Measurements from ENCODE around the gene MAP3K13. TPM values are rescaled to one million over a fixed set of nuclear protein-coding genes. Genes with fewer than 3 reads are reported as not detected.
"Not testable (repeated sequence)": the region's sequence is repeated elsewhere in the genome, so short reads cannot be mapped to it uniquely, and the experiment has no call there.

Gene MAP3K13
- total RNA-seq, 2 donors from 2014 or later: 10.7 to 17.7 TPM

GRCh38 chr3:185366913-185367312 lies 4.0 kb downstream of the MAP3K13 start:
- no peak for ATAC-seq
- Mint-ChIP-seq H3K36me3 (no peaks in the 10 kb centered on the region), H3K9me3 (no peaks in the 10 kb centered on the region), H3K27ac (no peak overlapping the region)
- DNase-seq (ENCODE audit: low spot score in 2 of 2): no peak

DNA sequence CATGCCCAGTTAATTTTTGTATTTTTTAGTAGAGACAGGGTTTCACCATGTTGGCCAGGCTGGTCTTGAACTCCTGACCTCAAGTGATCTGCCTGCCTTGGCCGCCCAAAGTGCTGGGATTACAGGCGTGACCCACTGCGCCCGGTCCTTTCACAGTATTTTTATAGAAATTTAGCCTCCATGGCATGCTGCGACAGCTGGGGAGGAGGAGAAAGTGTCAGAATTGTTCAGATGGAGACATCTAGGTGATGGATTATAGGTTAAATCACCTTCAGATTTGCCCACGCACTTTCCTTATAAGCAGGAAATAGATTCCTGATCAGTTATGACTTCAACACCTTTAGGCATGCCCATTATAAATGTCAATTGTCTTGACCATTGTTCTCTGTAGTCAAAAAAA lies 7.4 kb downstream of the MAP3K13 start:
- DNase-seq (ENCODE audit: low spot score in 2 of 2); H3K27ac Mint-ChIP-seq; H3K9me3 Mint-ChIP-seq; H3K36me3 Mint-ChIP-seq; ATAC-seq: not testable (repeated sequence)

- DNase-seq (ENCODE audit: low spot score in 2 of 2): no peak
- Mint-ChIP-seq H3K36me3 (no peaks in the 10 kb centered on the region), H3K9me3 (no peaks in the 10 kb centered on the region), H3K27ac (no peak overlapping the region)
- ATAC-seq: no peak
Measured at GRCh38 chr3:185371306-185372074, 8.6 kb downstream of the MAP3K13 start.

GRCh38 chr3:185381320-185382058 lies 18.6 kb downstream of the MAP3K13 start:
- H3K9me3 Mint-ChIP-seq: peaks cover 0 to 4% of the 10 kb centered on the region in 2 donors
- DNase-seq (ENCODE audit: low spot score in 2 of 2) (no peak), ATAC-seq (no peak)
- no peak overlapping the region for H3K27ac Mint-ChIP-seq
- H3K36me3 Mint-ChIP-seq: no peaks in the 10 kb centered on the region

GRCh38 chr3:185382154-185382553 lies 19.2 kb downstream of the MAP3K13 start:
- no peak for ATAC-seq
- H3K9me3 Mint-ChIP-seq: peaks cover 0 to 4% of the 10 kb centered on the region in 2 donors
- DNase-seq (ENCODE audit: low spot score in 2 of 2): no peak
- H3K36me3 Mint-ChIP-seq: no peaks in the 10 kb centered on the region
- H3K27ac Mint-ChIP-seq: no peak overlapping the region

- not testable (repeated sequence) for H3K9me3 Mint-ChIP-seq; ATAC-seq; H3K36me3 Mint-ChIP-seq; H3K27ac Mint-ChIP-seq; DNase-seq (ENCODE audit: low spot score in 2 of 2)
Measured at GRCh38 chr3:185386515-185386914, 23.6 kb downstream of the MAP3K13 start.

GRCh38 chr3:185387646-185388045 lies 24.7 kb downstream of the MAP3K13 start:
- no peak overlapping the region for H3K27ac Mint-ChIP-seq
- H3K9me3 Mint-ChIP-seq: peaks cover 0 to 4% of the 10 kb centered on the region in 2 donors
- no peaks in the 10 kb centered on the region for H3K36me3 Mint-ChIP-seq
- no peak for DNase-seq (ENCODE audit: low spot score in 2 of 2)
- ATAC-seq: no peak

DNA sequence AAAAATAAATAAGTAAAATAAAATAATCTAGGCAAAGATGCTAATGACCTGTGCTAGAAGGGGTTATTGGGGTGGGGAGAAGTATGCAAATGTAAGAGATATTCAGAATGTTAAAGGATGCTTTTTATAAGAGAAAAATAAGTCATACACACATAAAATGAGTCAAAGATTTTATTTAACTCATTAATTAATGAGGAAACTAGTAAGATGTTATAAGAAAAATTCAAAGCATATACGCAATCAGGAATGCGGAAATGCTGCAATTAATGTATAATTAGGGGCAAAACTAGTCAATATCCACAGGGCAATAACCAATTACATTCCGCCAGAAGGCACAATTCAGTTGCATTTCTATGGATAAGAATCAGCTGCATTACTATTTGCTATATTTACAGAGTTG lies 30.1 kb downstream of the MAP3K13 start:
- no peaks in the 10 kb centered on the region for H3K36me3 Mint-ChIP-seq
- DNase-seq (ENCODE audit: low spot score in 2 of 2) (no peak), ATAC-seq (no peak)
- no peak overlapping the region for H3K27ac Mint-ChIP-seq
- H3K9me3 Mint-ChIP-seq: no peaks in the 10 kb centered on the region

DNA sequence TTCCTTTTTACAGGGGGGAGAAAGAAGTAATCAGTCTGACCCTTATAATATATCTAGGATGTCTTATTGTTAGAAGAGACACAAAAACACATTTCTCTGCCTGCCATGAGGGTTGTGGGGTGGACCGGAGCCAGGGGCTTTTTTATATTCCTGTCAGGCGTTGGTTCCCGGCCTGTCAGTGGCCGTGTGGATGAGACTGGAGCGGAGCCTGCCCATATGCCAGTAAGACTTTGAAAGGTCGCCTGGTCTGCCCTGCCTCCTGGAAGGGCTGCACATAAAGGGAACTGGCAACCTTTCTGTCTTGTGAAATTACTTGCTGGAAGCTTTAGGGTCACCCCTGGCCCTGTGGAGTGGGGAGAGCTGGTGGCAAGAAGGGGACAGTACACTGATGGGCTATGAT lies 34.7 kb downstream of the MAP3K13 start:
- Mint-ChIP-seq H3K36me3 (no peaks in the 10 kb centered on the region), H3K27ac (no peak overlapping the region), H3K9me3 (no peaks in the 10 kb centered on the region)
- ATAC-seq (no peak), DNase-seq (ENCODE audit: low spot score in 2 of 2) (no peak)

DNA sequence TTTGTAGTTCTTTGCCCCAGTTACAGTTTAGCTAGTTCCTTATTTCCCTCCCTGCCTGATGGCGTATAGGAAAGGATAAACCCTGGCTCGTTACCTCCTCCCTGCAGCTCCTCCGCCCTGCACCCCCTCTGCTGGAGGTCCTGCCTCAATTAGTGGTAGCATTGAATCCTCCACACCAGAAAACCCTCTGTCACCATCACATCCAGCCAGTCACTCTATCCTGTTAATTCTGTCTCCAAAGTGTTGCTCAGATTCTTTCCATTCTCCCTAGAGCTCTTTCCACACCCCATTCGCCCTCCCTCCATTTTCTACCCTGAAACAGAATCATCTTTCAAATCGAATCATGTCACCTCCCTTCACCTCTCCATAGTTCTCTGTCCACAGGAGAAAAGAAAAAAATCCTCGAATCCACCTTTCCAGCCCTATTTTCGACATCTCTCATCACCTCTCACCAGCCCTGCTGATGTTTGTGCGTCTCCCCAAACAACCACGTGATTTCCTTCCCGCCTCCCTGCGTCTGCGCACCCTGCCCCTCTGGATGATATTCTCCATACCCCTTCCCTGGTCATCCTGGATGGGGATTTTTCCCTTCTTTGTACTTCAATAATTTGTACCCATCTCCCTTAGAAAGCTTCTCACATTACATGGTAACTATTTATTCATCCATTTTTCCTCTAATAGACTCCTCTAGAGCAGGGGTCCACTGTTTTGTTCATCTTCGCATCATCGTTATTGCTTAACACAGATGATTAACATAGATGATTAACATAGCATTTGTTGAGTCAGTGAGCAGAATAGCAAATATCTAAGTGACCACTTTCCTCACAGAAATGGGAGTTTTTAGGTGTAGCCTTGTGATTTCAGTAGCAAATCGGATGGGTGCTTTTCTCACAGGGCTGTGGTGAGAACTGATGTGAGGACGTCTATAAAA lies 37.1 kb downstream of the MAP3K13 start:
- Mint-ChIP-seq H3K36me3 (no peaks in the 10 kb centered on the region), H3K9me3 (no peaks in the 10 kb centered on the region), H3K27ac (no peak overlapping the region)
- DNase-seq (ENCODE audit: low spot score in 2 of 2) (no peak), ATAC-seq (no peak)

DNA sequence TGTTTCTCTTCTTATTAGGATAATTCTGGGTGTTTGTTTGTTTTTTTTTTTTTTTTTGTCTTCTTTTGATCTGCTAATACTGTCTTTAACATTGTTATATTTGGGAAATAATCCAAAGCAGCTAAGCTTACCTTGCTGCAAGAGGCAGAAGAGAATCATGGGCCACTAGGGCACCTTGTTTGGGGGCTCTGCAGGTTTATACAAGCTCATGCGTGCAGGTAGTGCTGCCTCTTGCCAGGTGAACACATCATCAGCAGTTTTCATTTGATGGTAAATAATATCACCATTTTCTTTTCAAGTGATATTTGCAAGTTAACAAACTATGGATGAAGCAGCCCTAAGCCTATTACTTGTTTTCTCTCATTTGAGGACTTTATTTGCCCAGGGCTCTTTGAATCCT lies 37.9 kb downstream of the MAP3K13 start:
- H3K9me3 Mint-ChIP-seq: no peaks in the 10 kb centered on the region
- DNase-seq (ENCODE audit: low spot score in 2 of 2) (no peak), ATAC-seq (no peak)
- H3K36me3 Mint-ChIP-seq: no peaks in the 10 kb centered on the region
- H3K27ac Mint-ChIP-seq: no peak overlapping the region

- ATAC-seq (no peak), DNase-seq (ENCODE audit: low spot score in 2 of 2) (no peak)
- no peaks in the 10 kb centered on the region for H3K9me3 Mint-ChIP-seq
- H3K36me3 Mint-ChIP-seq: no peaks in the 10 kb centered on the region
- H3K27ac Mint-ChIP-seq: no peak overlapping the region
Measured at GRCh38 chr3:185401319-185401955, 38.5 kb downstream of the MAP3K13 start.

DNA sequence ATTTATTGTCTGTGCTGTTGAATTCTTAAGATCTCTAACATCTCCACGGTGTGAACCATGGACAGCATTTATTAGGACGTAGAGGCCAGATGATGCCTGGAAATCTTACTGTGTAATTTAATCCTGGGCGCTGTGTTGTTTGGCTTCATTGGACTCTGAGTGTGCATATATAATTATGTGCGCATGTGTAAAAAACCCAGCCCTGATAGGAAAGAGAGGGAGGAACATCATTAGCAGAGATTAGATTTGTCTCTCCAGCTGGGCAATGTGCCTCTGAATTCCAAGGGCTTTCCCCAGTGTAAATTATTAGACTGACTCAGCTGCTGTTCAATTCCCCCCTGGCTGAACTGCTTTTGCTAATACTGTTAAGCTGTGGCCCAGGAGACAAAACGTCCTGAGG lies 39.6 kb downstream of the MAP3K13 start:
- Mint-ChIP-seq H3K27ac (no peak overlapping the region), H3K36me3 (no peaks in the 10 kb centered on the region), H3K9me3 (no peaks in the 10 kb centered on the region)
- ATAC-seq (no peak), DNase-seq (ENCODE audit: low spot score in 2 of 2) (no peak)

DNA sequence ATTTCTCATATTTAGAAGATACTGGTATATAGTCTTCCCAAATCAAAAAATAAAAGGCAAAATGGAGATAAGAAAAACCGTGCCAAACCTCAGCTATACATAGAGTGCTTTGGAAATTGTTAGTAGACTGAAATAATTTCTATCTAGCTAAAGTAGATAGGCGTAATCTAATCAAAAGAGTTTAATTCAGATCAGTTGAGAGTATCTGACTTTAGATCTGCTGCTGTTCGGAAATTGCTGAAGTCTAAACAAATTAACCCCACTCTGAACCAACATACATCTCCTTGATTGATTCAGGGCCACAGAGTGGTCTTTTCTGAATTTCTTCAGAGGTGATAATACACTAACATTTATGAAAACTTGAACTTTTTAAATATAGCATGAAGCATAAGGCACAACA lies 40.1 kb downstream of the MAP3K13 start:
- H3K9me3 Mint-ChIP-seq: no peaks in the 10 kb centered on the region
- ATAC-seq: no peak
- no peak for DNase-seq (ENCODE audit: low spot score in 2 of 2)
- H3K27ac Mint-ChIP-seq: no peak overlapping the region
- H3K36me3 Mint-ChIP-seq: no peaks in the 10 kb centered on the region

GRCh38 chr3:185405243-185405642 lies 42.3 kb downstream of the MAP3K13 start:
- Mint-ChIP-seq H3K36me3 (no peaks in the 10 kb centered on the region), H3K27ac (no peak overlapping the region), H3K9me3 (no peaks in the 10 kb centered on the region)
- no peak for DNase-seq (ENCODE audit: low spot score in 2 of 2)
- ATAC-seq: no peak

DNA sequence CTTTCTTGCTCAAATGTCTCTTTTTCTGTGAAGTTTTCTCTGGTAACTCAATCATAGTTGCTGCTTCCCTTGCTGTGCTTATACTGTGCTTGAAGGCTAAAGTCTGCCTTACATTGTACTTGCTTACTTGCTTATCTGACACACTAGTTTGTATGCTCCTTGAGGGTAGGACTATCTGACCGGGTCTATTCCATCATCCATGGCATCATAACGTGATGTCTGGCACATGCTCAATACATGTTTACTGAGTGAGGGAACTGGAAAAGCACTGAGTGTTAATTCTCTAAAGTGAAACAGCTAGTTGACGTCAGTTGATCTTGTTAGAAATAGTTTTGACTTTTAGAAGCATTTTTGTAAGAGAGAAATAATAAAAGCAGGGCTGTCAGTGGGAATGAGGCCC lies 42.7 kb downstream of the MAP3K13 start:
- DNase-seq (ENCODE audit: low spot score in 2 of 2) (no peak), ATAC-seq (no peak)
- Mint-ChIP-seq H3K27ac (no peak overlapping the region), H3K36me3 (no peaks in the 10 kb centered on the region), H3K9me3 (no peaks in the 10 kb centered on the region)
